ENCODE data around the gene NR6A1.
"Not testable (repeated sequence)": the region's sequence is repeated elsewhere in the genome, so short reads cannot be mapped to it uniquely, and the experiment has no call there.

The NR6A1 gene

GRCh38 chr9:124776618-124776953 is 5.5 kb upstream of the NR6A1 start:
- DNase-seq: no peak

GRCh38 chr9:124774129-124774978 is 3.2 kb upstream of the NR6A1 start:
- peak; percentile 74 for DNase-seq

GRCh38 chr9:124773473-124774128 is 2.5 kb upstream of the NR6A1 start:
- no peak for DNase-seq

- DNase-seq: not testable (repeated sequence)
Measured at GRCh38 chr9:124772877-124773276, 1.8 kb upstream of the NR6A1 start.

- peak; percentile 77 for DNase-seq
Measured at GRCh38 chr9:124771867-124772679, 962 bp upstream of the NR6A1 start.

GRCh38 chr9:124770359-124771020 is 621 bp downstream of the NR6A1 start:
- DNase-seq: no peak

GRCh38 chr9:124769549-124770358 is 1.4 kb downstream of the NR6A1 start:
- DNase-seq: peak; percentile 42

- DNase-seq: no peak
Measured at GRCh38 chr9:124768750-124769548, 2.2 kb downstream of the NR6A1 start.

- no peak for DNase-seq
Measured at GRCh38 chr9:124768334-124768733, 2.8 kb downstream of the NR6A1 start.

GRCh38 chr9:124767821-124768220 is 3.3 kb downstream of the NR6A1 start:
- no peak for DNase-seq

- no peak for DNase-seq
Measured at GRCh38 chr9:124766815-124767554, 4.1 kb downstream of the NR6A1 start.

GRCh38 chr9:124766326-124766725 is 4.8 kb downstream of the NR6A1 start:
- no peak for DNase-seq

- DNase-seq: no peak
Measured at GRCh38 chr9:124765439-124765835, 5.7 kb downstream of the NR6A1 start.

GRCh38 chr9:124764774-124765438 is 6.2 kb downstream of the NR6A1 start:
- DNase-seq: no peak

GRCh38 chr9:124762633-124763032 is 8.5 kb downstream of the NR6A1 start:
- no peak for DNase-seq

GRCh38 chr9:124761710-124762109 is 9.4 kb downstream of the NR6A1 start:
- DNase-seq: no peak

GRCh38 chr9:124761196-124761595 is 9.9 kb downstream of the NR6A1 start:
- DNase-seq: no peak

GRCh38 chr9:124760719-124761118 is 10.4 kb downstream of the NR6A1 start:
- DNase-seq: no peak

GRCh38 chr9:124759327-124759726 is 11.8 kb downstream of the NR6A1 start:
- no peak for DNase-seq

- DNase-seq: no peak
Measured at GRCh38 chr9:124758691-124759090, 12.4 kb downstream of the NR6A1 start.
